ENCODE measurements around the gene SUFU. TPM values are rescaled to one million over a fixed set of nuclear protein-coding genes. Genes with fewer than 3 reads are reported as not detected.

Gene SUFU
- total RNA-seq, 1 experiment from 2014 or later = 13.1 TPM

DNA sequence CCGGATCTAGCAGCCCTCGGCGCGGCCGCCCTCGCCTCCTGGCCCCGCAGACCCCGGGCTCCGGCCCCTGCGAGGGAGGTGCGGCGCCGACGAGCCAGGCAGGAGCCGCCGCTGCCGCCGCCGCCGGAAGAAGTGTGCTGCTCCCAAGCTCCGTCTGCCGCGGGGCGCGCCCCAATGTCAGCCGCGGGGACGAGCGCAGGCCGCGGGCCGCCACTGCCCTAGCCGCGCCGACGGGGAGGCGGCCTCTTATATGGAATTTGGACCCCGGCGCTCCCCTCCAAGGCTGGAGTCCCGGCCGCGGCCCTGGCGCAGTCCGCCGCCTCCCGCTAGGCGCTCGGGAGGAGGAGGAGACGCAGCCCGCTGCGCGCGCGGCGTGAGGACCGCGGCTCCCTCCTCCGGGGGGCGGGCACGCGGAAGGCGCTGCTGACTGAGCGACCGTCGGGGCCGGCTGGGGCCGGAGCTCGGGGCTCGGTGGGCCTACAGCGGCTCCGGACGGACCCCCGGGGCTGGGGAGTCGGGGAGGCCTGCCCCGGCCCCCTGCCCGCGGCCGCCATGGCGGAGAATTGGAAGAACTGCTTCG lies 140.4 kb downstream of the SUFU start, which contains the start of gene TRIM8:
TSS of gene TRIM8 (plus strand) at position 414 of the 580 bp plus-strand sequence. CDS start at position 553, 139 bp downstream.
- ChIA-PET POLR2A (interaction anchor here (0.6 to 3.2 kb wide), 9 partner anchors 9 to 523 kb away, joined by 3 to 22 read pairs (median 3); no protein-coding TSS in a partner anchor), CTCF (interaction anchor here (0.6 to 3.2 kb wide), 21 partner anchors 9 to 260 kb away, joined by 3 to 45 read pairs (median 4); partner anchors contain the start of genes ACTR1A, ARL3, SFXN2 and SUFU)
- peak within 1 kb of the TSS; percentile 96 for H3K4me3 Mint-ChIP-seq
- H3K27ac Mint-ChIP-seq = peak within 1 kb of the TSS; percentile 94
- TF ChIP-seq, protein P1, sequence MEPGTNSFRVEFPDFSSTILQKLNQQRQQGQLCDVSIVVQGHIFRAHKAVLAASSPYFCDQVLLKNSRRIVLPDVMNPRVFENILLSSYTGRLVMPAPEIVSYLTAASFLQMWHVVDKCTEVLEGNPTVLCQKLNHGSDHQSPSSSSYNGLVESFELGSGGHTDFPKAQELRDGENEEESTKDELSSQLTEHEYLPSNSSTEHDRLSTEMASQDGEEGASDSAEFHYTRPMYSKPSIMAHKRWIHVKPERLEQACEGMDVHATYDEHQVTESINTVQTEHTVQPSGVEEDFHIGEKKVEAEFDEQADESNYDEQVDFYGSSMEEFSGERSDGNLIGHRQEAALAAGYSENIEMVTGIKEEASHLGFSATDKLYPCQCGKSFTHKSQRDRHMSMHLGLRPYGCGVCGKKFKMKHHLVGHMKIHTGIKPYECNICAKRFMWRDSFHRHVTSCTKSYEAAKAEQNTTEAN (CRISPR knock-in tag; IDR thresholded peaks at IDR 0.05) = no peak
- no peak; the same call in 1 of the 2 replicates for TF ChIP-seq E2F5 (CRISPR knock-in tag; IDR thresholded peaks at IDR 0.05)
- TF ChIP-seq FOXK1 (CRISPR knock-in tag; IDR thresholded peaks at IDR 0.05) = peak; percentile 56; the same call in 1 of the 2 replicates
- TF ChIP-seq ZNF396 (CRISPR knock-in tag; IDR thresholded peaks at IDR 0.05; ENCODE audit: borderline replicate concordance) = no peak
- 0 out of 2 replicates have a peak, but pooled peaks have one; percentile 29 for TF ChIP-seq ZNF423 (CRISPR knock-in tag; IDR thresholded peaks at IDR 0.05)
- TF ChIP-seq HMGXB4 (CRISPR knock-in tag; IDR thresholded peaks at IDR 0.05) = peak; percentile 1; the same call in 1 of the 2 replicates
- H3K27me3 Mint-ChIP-seq (ENCODE audit: low read depth) = no peaks in the 10 kb centered on the region
- H3K4me1 Mint-ChIP-seq = peaks cover 40% of the 10 kb centered on the region
- no peaks in the 10 kb centered on the region for H3K36me3 Mint-ChIP-seq
- no peaks in the 10 kb centered on the region for H3K9me3 Mint-ChIP-seq
- ATAC-seq (no peak; the same call in none of the 2 replicates), DNase-seq (ENCODE audit: low spot score) (peak; percentile 54)

DNA sequence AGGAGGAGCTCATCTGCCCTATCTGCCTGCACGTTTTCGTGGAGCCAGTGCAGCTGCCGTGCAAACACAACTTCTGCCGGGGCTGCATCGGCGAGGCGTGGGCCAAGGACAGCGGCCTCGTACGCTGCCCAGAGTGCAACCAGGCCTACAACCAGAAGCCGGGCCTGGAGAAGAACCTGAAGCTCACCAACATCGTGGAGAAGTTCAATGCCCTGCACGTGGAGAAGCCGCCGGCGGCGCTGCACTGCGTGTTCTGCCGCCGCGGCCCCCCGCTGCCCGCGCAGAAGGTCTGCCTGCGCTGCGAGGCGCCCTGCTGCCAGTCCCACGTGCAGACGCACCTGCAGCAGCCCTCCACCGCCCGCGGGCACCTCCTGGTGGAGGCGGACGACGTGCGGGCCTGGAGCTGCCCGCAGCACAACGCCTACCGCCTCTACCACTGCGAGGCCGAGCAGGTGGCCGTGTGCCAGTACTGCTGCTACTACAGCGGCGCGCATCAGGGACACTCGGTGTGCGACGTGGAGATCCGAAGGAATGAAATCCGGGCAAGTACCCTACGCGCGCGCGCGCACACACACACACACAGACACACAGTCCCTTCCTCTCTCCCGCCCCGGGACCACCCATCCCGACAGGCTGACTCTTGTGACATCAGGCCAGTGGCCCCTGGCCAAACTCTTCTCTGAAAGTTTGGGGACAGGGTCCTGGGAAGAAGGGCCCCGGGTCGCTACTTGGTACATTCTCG lies 141.0 kb downstream of the SUFU start:
- ChIA-PET POLR2A (interaction anchor here (0.6 to 3.2 kb wide), 12 partner anchors 9 to 956 kb away, joined by 3 to 22 read pairs (median 3); no protein-coding TSS in a partner anchor), CTCF (interaction anchor here (0.6 to 3.2 kb wide), 24 partner anchors 9 to 261 kb away, joined by 3 to 45 read pairs (median 4); partner anchors contain the start of genes ACTR1A, ARL3, SFXN2 and SUFU)
- peak; percentile 12 for ATAC-seq
- TF ChIP-seq, protein P1 (CRISPR knock-in tag; IDR thresholded peaks at IDR 0.05) = peak; percentile 94; the same call in 1 of the 2 replicates
- TF ChIP-seq OVOL2 (CRISPR knock-in tag; IDR thresholded peaks at IDR 0.05; ENCODE audit: borderline replicate concordance) (no peak), ESRRA (CRISPR knock-in tag; IDR thresholded peaks at IDR 0.05; ENCODE audit: borderline replicate concordance) (peak; percentile 81; the same call in 1 of the 2 replicates), ZNF281 (CRISPR knock-in tag; IDR thresholded peaks at IDR 0.05) (0 out of 2 replicates have a peak, but pooled peaks have one; percentile 63), KAT7 (CRISPR knock-in tag; IDR thresholded peaks at IDR 0.05; ENCODE audit: borderline replicate concordance) (no peak), CBFB (CRISPR knock-in tag; IDR thresholded peaks at IDR 0.05; ENCODE audit: low read depth) (0 out of 2 replicates have a peak, but pooled peaks have one; percentile 66), ZMAT4 (CRISPR knock-in tag; IDR thresholded peaks at IDR 0.05) (no peak), MYBL2 (CRISPR knock-in tag; IDR thresholded peaks at IDR 0.05) (peak; percentile 87)
- TF ChIP-seq, protein P2, sequence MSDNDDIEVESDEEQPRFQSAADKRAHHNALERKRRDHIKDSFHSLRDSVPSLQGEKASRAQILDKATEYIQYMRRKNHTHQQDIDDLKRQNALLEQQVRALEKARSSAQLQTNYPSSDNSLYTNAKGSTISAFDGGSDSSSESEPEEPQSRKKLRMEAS (CRISPR knock-in tag; IDR thresholded peaks at IDR 0.05) = peak; percentile 96
- TF ChIP-seq, protein P3, sequence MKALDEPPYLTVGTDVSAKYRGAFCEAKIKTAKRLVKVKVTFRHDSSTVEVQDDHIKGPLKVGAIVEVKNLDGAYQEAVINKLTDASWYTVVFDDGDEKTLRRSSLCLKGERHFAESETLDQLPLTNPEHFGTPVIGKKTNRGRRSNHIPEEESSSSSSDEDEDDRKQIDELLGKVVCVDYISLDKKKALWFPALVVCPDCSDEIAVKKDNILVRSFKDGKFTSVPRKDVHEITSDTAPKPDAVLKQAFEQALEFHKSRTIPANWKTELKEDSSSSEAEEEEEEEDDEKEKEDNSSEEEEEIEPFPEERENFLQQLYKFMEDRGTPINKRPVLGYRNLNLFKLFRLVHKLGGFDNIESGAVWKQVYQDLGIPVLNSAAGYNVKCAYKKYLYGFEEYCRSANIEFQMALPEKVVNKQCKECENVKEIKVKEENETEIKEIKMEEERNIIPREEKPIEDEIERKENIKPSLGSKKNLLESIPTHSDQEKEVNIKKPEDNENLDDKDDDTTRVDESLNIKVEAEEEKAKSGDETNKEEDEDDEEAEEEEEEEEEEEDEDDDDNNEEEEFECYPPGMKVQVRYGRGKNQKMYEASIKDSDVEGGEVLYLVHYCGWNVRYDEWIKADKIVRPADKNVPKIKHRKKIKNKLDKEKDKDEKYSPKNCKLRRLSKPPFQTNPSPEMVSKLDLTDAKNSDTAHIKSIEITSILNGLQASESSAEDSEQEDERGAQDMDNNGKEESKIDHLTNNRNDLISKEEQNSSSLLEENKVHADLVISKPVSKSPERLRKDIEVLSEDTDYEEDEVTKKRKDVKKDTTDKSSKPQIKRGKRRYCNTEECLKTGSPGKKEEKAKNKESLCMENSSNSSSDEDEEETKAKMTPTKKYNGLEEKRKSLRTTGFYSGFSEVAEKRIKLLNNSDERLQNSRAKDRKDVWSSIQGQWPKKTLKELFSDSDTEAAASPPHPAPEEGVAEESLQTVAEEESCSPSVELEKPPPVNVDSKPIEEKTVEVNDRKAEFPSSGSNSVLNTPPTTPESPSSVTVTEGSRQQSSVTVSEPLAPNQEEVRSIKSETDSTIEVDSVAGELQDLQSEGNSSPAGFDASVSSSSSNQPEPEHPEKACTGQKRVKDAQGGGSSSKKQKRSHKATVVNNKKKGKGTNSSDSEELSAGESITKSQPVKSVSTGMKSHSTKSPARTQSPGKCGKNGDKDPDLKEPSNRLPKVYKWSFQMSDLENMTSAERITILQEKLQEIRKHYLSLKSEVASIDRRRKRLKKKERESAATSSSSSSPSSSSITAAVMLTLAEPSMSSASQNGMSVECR (CRISPR knock-in tag; IDR thresholded peaks at IDR 0.05; ENCODE audit: borderline replicate concordance) = peak; percentile 85; the same call in 1 of the 2 replicates

More for the DNA sequence above, 141.0 kb downstream of the SUFU start:
- H3K4me3 Mint-ChIP-seq = peak overlapping the region; percentile 96
- H3K27ac Mint-ChIP-seq = peak overlapping the region; percentile 94
- H3K4me1 Mint-ChIP-seq = peaks cover 45% of the 10 kb centered on the region
- H3K36me3 Mint-ChIP-seq = no peaks in the 10 kb centered on the region
- peak; percentile 83 for DNase-seq (ENCODE audit: low spot score)
- no peaks in the 10 kb centered on the region for H3K9me3 Mint-ChIP-seq
- H3K27me3 Mint-ChIP-seq (ENCODE audit: low read depth) = no peaks in the 10 kb centered on the region
